ENCODE measurements around the gene TOMM70.

Gene TOMM70

DNA sequence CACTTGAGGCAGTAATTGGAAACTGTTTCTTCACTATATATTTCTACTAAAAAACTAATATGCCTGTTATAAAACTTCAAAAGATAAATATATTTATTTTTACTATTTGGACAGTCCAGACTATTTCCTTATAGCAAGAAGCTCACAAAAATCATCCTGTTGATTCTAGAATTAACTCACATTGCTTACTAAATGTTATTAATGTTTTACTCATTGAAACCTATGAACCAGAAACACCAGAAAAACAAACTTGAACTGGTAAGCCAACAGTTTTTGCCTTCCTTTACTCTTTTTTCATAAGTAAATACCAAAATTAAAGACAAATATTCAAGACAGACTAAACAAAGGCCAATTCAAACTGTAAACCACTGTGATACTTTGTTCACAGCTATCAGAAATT lies 26.4 kb downstream of the TOMM70 start:
- no peak for TF ChIP-seq Cebpa-rat (IDR thresholded peaks at IDR 0.05)
- peaks cover 88% of the 10 kb centered on the region for H3K36me3 ChIP-seq
- no peak overlapping the region for H3K27ac ChIP-seq
- H3K4me2 ChIP-seq = no peak overlapping the region
- H3K9me3 ChIP-seq = no peaks in the 10 kb centered on the region
- no peak overlapping the region for H3K4me3 ChIP-seq
- no peak overlapping the region for H3K9ac ChIP-seq
- H3K27me3 ChIP-seq = no peaks in the 10 kb centered on the region
- 0 out of 2 replicates have a peak, but pooled peaks cover 5% of the 10 kb centered on the region for H4K20me1 ChIP-seq
- no peaks in the 10 kb centered on the region for H3K4me1 ChIP-seq

DNA sequence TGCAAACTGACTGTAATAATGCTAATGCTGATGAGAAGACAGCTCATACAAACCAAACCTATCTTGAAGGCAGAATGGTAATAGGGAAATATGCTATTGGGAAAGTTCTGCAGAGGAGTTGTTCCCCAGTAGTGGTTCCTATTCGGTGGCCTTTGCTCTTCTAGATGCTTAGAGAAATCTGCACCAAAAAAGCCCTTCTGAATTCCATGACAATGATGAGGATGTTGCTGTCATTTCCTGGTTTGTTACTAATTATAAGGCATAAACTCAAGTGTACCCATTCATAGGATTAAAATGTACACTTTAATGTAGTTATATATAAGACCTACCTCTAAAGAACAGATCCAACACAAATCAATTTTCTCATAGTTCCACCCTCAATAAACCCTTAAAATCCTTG lies 30.1 kb downstream of the TOMM70 start:
- no peaks in the 10 kb centered on the region for H3K4me1 ChIP-seq
- no peak overlapping the region for H3K4me2 ChIP-seq
- no peak overlapping the region for H3K27ac ChIP-seq
- H3K9me3 ChIP-seq = no peaks in the 10 kb centered on the region
- no peak overlapping the region for H3K9ac ChIP-seq
- no peak overlapping the region for H3K4me3 ChIP-seq
- no peak for TF ChIP-seq Cebpa-rat (IDR thresholded peaks at IDR 0.05)
- peaks cover 90% of the 10 kb centered on the region for H3K36me3 ChIP-seq
- no peaks in the 10 kb centered on the region for H3K27me3 ChIP-seq
- H4K20me1 ChIP-seq = 0 out of 2 replicates have a peak, but pooled peaks cover 5% of the 10 kb centered on the region

DNA sequence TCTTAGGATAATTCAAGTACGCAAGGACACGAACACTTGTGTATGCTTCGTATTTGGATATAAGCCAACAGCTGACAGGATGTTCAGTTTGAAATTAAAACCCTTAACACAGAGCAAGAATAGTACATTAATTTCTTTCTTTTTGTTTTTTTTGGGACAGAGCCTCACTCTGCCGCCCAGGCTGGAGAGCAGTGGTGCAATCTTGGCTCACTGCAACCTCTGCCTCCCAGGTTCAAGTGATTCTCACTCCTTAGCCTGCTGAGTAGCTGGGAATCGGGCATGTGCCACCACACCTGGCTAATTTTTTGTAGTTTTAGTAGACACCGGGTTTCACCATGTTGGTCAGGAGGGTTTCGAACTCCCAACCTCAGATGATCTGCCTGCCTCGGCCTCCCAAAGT lies 32.4 kb downstream of the TOMM70 start:
- no peaks in the 10 kb centered on the region for H3K9me3 ChIP-seq
- no peak overlapping the region for H3K4me2 ChIP-seq
- no peaks in the 10 kb centered on the region for H4K20me1 ChIP-seq
- H3K4me1 ChIP-seq = no peaks in the 10 kb centered on the region
- H3K36me3 ChIP-seq = peaks cover 95% of the 10 kb centered on the region
- no peak for TF ChIP-seq Cebpa-rat (IDR thresholded peaks at IDR 0.05)
- H3K27ac ChIP-seq = no peak overlapping the region
- H3K9ac ChIP-seq = no peak overlapping the region
- no peaks in the 10 kb centered on the region for H3K27me3 ChIP-seq
- no peak overlapping the region for H3K4me3 ChIP-seq

DNA sequence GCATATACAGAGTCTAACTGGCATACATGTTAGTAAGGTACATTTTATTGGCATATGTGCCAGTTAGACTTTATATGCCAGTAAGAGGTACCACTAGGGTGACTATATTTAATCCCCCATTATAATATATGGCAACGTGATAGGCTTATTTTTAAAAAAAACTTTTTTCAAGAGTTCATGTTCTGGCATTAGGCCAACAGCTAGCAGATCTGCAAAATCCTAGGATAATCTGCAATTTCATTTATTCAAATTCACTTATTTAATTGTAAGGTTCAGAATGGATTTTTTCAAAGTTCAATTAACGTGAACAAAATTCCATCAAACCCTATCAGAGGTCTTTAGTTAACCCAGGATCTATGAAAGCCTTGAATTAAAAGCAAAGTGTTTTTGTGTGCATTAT lies 34.5 kb downstream of the TOMM70 start:
- H3K4me3 ChIP-seq = no peak overlapping the region
- no peaks in the 10 kb centered on the region for H4K20me1 ChIP-seq
- no peaks in the 10 kb centered on the region for H3K4me1 ChIP-seq
- H3K27ac ChIP-seq = no peak overlapping the region
- H3K9ac ChIP-seq = no peak overlapping the region
- no peak for TF ChIP-seq Cebpa-rat (IDR thresholded peaks at IDR 0.05)
- H3K9me3 ChIP-seq = peaks cover 5% of the 10 kb centered on the region; the same call in 1 of the 2 replicates
- H3K4me2 ChIP-seq = no peak overlapping the region
- peaks cover 97% of the 10 kb centered on the region for H3K36me3 ChIP-seq
- no peaks in the 10 kb centered on the region for H3K27me3 ChIP-seq

DNA sequence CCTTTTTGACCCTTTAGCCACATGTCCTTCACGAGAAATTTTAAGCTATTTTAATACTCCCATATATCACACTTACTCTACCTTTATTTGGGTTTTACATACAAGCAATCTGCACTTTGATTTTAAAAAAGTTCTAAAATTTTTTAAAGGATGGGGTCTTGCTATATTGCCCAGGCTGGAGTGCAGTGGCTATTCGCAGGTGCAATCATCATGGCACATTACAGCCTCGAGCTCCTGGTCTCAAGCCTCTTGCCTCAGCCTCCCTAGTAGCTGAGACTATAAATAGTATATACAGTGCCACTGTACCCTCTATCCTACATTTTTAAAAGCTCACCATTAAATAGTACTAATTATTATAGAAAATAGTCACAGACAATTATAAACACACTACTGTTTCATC lies 36.5 kb downstream of the TOMM70 start:
- Histone ChIP-seq H3K4me1 (no peaks in the 10 kb centered on the region), H4K20me1 (no peaks in the 10 kb centered on the region), H3K27me3 (no peaks in the 10 kb centered on the region), H3K27ac (no peak overlapping the region), H3K4me2 (no peak overlapping the region), H3K9ac (no peak overlapping the region), H3K4me3 (no peak overlapping the region), H3K36me3 (peaks cover 100% of the 10 kb centered on the region), H3K9me3 (peaks cover 5% of the 10 kb centered on the region; the same call in 1 of the 2 replicates)
- TF ChIP-seq Cebpa-rat (IDR thresholded peaks at IDR 0.05) = no peak

DNA sequence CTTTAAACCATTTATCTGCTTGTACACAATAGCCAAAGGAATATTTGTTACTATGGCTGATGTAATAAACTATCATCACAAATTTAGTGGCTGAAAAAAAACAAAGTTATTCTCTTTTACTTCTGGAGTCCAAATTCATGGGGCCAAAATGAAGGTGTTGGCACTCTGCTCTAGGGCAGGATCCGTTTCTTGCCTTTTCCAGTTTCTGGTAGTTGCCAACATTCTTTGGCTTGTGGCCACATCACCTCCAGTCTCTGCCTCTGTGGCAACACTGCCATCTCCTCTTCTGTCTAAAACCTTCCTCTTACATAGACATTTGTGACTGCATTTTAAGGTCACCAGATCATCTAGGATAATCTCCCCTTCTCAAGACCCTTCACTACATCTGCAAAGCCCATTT lies 39.0 kb downstream of the TOMM70 start:
- Histone ChIP-seq H3K4me1 (no peaks in the 10 kb centered on the region), H3K4me3 (no peak overlapping the region), H3K9ac (no peak overlapping the region), H3K27me3 (no peaks in the 10 kb centered on the region), H3K27ac (no peak overlapping the region), H3K4me2 (no peak overlapping the region), H3K36me3 (peaks cover 99% of the 10 kb centered on the region), H3K9me3 (peaks cover 5% of the 10 kb centered on the region; the same call in 1 of the 2 replicates), H4K20me1 (no peaks in the 10 kb centered on the region)
- TF ChIP-seq Cebpa-rat (IDR thresholded peaks at IDR 0.05) = no peak

DNA sequence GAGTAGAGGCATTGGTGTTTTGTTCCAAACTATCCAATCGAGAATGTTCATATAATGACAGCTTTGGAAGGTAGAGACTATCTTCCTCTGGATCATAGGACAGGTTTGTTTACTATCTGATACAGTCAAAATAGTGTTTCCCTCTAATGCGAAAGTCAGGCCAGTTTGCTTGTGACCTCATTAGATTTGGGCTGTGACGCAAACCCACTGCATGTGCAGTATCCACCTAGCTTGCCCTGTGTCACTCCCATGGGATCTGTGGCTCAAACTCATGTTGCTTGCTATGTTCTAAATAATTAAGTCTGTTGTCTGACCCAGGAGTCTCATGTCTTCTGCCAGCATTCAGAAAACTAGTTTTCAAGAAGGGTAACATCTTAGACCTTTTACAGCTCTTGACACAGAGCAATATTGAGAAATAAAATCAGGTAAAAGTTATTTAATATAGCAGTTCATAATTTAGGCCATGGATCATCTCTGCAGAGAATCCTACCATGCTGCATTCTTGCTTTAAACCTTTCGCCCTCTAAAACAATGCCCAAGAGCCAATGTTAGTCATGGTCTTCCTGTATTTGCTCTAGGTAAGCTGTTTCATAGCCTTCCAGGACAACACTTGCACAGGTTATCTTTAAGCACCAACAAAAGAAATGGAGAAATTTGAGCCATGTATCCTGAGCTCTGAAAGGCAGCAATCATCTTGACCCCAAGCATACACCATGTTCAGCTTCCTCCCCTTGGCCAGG lies 40.0 kb downstream of the TOMM70 start:
- Histone ChIP-seq H3K9ac (no peak overlapping the region), H3K36me3 (peaks cover 94% of the 10 kb centered on the region), H3K4me3 (no peak overlapping the region), H3K4me1 (no peaks in the 10 kb centered on the region), H3K4me2 (no peak overlapping the region), H3K27ac (no peak overlapping the region), H4K20me1 (no peaks in the 10 kb centered on the region), H3K9me3 (peaks cover 5% of the 10 kb centered on the region; the same call in 1 of the 2 replicates), H3K27me3 (no peaks in the 10 kb centered on the region)
- no peak for TF ChIP-seq Cebpa-rat (IDR thresholded peaks at IDR 0.05)

DNA sequence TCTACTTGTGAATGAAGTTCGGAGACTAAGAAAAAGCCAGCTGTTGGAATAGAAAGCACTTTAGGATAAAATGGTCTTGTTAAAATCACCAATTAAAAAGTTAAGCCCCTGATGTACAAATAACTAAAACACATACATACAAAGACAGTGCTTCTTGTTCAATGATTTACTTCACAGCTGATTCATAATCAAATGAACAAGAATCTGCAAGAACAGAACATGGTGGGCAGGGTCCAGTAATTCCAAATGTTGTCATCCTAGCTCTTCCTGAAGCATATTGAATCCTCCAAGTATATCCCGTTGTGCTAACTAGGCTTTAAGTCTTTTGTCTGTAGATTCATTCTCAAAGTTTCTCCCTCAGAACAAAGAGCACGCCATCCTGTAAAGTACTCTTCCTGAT lies 41.9 kb downstream of the TOMM70 start:
- H3K4me1 ChIP-seq = 0 out of 2 replicates have a peak, but pooled peaks cover 7% of the 10 kb centered on the region
- H3K4me2 ChIP-seq = no peak overlapping the region
- H3K27me3 ChIP-seq = no peaks in the 10 kb centered on the region
- no peak for TF ChIP-seq Cebpa-rat (IDR thresholded peaks at IDR 0.05)
- peaks cover 5% of the 10 kb centered on the region; the same call in 1 of the 2 replicates for H3K9me3 ChIP-seq
- no peak overlapping the region for H3K27ac ChIP-seq
- no peak overlapping the region for H3K9ac ChIP-seq
- H3K4me3 ChIP-seq = no peak overlapping the region
- H4K20me1 ChIP-seq = no peaks in the 10 kb centered on the region
- peaks cover 94% of the 10 kb centered on the region for H3K36me3 ChIP-seq

DNA sequence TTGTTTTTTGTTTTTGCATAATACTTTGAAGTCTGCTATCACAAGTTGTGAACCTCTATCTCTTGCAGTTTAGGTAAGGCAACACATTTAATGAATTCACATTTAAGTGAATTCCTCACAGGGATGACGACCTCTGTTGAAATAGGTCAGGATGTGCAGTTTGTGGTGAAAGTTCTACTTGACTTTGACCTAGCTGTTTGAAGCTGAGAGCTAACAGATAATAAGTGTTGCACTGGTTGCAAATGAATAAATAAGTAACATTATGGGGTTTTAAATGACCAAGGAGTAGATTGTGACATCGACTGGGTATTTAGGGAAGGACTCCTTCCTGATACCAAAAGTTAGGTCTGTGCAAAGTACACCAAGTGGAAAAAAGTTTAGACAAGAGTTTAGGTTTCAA lies 42.5 kb downstream of the TOMM70 start:
- H3K27ac ChIP-seq = no peak overlapping the region
- 0 out of 2 replicates have a peak, but pooled peaks cover 7% of the 10 kb centered on the region for H3K4me1 ChIP-seq
- H3K4me3 ChIP-seq = no peak overlapping the region
- peaks cover 5% of the 10 kb centered on the region; the same call in 1 of the 2 replicates for H3K9me3 ChIP-seq
- H3K27me3 ChIP-seq = no peaks in the 10 kb centered on the region
- no peaks in the 10 kb centered on the region for H4K20me1 ChIP-seq
- TF ChIP-seq Cebpa-rat (IDR thresholded peaks at IDR 0.05) = no peak
- no peak overlapping the region for H3K4me2 ChIP-seq
- H3K9ac ChIP-seq = no peak overlapping the region
- H3K36me3 ChIP-seq = peaks cover 94% of the 10 kb centered on the region

DNA sequence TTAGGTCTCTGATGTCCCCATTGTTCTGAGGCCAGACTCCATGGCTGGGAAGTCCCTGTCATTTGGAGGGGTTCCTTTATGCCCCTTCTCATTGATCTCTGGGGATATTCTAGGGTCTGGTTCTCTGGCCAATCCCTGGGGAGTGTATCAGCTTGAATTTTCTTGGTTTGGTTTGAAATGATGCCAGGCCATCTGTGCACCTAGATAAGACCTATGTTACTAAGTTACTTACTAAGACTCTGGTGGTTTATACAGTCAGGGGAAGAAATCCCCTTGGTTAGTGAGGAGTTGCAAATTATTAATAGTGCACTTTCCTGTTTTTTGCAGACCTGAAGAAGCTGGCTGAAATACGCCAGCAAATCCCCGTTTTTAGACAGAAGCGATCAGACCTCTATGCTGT lies 46.0 kb downstream of the TOMM70 start:
- Histone ChIP-seq H3K36me3 (peaks cover 82% of the 10 kb centered on the region), H4K20me1 (no peaks in the 10 kb centered on the region), H3K4me2 (no peak overlapping the region), H3K4me1 (0 out of 2 replicates have a peak, but pooled peaks cover 7% of the 10 kb centered on the region), H3K27me3 (no peaks in the 10 kb centered on the region), H3K27ac (no peak overlapping the region), H3K9ac (no peak overlapping the region), H3K9me3 (peaks cover 8% of the 10 kb centered on the region; the same call in 1 of the 2 replicates), H3K4me3 (no peak overlapping the region)
- TF ChIP-seq Cebpa-rat (IDR thresholded peaks at IDR 0.05) = no peak

Measured in BLaER1 (cell line).